ENCODE measurements around the gene PHACTR1. TPM values are rescaled to one million over a fixed set of nuclear protein-coding genes. Genes with fewer than 3 reads are reported as not detected.

Gene PHACTR1
- total RNA-seq, 1 donor from 2014 or later = 4.3 TPM

DNA sequence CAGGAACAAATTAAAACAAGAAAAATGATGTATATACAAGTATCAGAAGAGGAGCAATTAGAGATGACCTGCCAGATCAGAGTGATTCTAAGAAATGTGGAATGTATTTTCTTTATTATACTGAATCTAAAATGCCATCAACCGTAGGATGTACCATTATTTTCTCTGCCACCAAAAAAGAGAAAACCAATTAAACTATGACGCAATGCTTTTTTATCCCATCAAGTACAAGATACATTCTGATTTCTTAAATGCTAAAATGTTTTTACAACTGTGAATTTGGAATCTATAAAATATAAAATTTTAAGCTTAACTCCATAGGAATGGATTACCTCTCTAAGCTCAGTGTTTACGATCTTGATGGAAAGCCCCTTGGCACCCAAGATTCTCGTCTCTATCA, 85.9 kb downstream of the PHACTR1 start:
- intact Hi-C loops (cut with micrococcal nuclease) = no loop called here

DNA sequence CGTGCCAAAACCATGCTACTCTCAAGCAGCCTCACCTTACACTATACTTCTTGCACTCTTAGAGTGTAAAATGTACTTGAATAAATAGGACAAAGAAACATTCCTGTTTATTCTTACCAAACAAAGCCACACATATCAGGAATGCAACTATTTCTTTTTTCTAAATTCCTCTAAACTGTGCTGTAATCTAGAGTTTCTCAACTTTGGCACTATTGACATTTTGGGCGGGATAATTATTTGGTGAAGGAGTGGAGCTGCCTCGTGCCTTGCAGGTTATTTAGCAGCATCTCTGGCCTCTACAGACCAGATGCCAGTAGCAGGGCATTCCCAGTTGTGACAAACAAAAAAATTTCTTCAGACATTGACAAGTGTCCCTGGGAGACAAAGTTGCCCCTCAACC, 86.9 kb downstream of the PHACTR1 start:
- intact Hi-C loops (cut with micrococcal nuclease) = no loop called here

DNA sequence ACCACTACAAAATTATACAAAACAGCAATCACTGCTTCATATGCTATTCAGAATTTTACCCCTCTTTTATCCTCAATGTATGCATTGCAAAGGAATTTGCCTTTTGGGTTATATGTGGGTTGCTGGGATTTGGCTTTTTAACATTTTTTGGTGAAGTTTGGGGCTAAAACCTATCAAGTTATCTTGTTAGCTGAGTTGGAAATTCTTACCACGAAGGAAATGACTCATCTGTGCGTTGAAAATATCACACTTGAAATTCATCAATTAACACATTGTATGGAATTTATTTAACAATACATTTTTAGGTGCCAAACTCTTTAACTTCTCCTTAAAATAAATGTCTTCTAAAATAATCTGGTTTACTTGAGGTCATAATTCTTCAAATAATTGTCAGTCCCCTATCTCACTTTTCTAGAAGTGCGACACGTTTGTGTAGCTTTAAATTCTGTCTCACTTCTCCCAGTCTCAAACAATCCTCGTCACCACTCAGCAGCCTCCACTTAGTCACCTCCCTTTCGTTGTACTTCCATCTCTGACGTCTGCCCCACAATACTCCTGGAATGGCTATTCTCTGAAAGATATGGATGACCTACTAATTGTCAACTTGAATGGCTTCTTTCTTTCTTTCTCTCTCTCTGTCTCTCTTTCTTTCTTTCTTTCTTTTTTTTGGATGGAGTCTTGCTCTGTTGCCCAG, 88.5 kb downstream of the PHACTR1 start:
- intact Hi-C loops (cut with micrococcal nuclease) = no loop called here

DNA sequence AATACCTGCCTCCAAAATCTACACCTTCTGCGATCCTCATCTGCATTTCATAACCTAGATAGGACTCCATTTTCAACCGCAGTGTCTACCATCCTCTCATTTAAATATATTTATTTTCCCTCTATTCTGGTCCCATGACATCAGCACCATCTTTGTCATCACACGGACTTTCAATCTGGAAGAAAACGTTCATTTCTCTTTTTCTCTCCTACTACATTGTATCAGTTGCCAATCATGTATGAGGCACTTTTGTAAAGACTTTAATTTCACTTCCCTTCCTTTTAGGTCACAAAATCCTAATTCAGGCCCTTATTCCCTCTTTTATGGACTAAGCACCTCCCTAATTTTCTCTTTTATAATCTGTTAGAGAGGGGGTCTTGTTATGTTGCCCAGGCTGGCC, 89.6 kb downstream of the PHACTR1 start:
- intact Hi-C loops (cut with micrococcal nuclease) = no loop called here

DNA sequence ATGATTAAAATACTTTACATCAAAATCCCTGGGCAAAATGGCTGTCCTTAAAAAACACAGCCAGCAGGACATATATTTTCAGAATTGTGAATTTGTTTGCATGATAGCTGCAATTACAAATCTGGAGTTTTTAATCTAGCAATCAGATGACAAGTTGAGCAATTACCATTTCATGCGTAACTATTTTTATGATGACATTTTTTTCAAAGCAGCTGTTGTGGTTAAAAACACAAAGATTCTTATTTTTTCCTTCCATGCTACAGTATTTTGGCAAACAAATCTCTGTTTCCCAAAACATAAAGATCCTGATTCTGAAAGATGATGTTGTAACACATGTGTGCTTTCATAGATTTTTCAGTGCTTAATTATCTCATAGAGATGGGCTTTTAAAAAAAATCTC, 90.2 kb downstream of the PHACTR1 start:
- intact Hi-C loops (cut with micrococcal nuclease) = no loop called here

DNA sequence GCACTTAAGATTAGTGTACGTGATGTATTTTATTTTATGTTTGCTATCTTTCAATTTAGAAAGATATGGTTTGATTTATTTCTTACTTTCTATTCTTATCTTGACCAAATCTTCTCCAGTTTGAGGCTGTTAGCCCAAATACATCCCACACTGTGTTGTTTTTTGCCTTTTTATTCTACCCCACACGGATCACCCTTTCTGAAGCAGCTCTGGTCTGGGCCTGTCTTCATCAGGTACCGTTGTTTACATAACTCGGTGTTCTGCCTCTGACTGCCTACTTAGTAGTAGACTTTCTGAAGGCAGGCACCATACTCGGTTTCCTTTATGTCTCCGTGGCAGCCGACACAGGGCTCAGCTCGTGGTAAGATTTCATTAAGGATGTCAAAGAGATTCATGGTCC, 95.0 kb downstream of the PHACTR1 start:
- intact Hi-C loops (cut with micrococcal nuclease) = no loop called here

DNA sequence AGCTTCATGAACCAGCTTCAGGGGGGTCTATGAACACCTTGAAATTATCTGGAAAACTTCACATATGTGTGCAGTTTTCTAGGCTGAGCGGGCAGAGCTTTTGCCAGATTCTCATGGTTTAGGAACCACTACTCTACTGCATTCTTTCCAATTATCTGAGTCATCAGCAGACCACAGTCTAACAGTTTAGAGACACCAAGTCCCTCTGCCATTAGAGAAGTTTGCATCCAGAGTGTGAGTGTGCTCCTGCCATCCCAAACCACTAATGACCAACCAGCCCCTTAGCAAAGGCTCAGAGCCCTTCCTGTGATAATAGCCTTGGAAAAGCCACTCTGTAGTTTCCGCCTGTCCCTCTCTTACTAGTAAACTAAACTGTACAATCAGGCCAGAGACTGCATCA, 96.8 kb downstream of the PHACTR1 start:
- intact Hi-C loops (cut with micrococcal nuclease) = no loop called here

DNA sequence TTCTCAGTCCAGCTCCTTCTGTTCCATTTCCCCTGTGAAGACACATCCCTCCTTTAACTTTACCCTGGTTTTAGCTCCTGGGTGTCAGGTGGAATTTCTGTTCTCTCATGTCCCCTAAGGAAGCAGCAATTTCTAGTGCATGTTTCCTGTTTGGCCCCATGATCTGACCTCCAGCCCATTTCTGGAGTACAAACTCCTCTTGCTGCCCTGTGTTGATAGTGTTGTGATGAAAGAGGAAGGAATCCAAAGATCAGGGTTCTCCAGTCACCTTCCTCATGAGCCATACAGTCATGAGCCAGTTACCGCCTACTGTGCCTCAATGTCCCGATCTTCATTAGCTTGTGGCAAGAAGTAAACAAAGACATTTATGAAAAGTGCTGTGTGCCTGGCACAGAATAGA, 97.4 kb downstream of the PHACTR1 start:
- intact Hi-C loops (cut with micrococcal nuclease) = no loop called here

DNA sequence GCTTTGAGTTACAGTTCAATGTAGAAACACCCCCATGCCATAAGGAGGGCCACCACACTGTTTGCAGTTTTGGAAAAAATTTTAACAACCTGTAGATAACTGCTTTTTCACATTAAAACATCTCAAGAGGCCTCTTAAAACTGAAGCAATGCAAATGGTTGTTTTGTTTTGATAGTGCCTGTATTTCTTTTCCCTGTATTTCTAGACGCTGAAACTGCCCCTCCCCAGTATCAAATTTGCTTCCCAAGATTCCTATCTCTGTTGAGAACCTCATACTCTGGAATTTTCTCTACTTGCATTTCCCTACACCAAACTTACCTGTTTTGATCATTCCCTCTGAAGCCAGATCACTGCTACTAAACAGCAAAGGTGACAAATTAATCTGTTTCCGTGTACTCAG, 98.5 kb downstream of the PHACTR1 start:
- intact Hi-C loops (cut with micrococcal nuclease) = no loop called here

DNA sequence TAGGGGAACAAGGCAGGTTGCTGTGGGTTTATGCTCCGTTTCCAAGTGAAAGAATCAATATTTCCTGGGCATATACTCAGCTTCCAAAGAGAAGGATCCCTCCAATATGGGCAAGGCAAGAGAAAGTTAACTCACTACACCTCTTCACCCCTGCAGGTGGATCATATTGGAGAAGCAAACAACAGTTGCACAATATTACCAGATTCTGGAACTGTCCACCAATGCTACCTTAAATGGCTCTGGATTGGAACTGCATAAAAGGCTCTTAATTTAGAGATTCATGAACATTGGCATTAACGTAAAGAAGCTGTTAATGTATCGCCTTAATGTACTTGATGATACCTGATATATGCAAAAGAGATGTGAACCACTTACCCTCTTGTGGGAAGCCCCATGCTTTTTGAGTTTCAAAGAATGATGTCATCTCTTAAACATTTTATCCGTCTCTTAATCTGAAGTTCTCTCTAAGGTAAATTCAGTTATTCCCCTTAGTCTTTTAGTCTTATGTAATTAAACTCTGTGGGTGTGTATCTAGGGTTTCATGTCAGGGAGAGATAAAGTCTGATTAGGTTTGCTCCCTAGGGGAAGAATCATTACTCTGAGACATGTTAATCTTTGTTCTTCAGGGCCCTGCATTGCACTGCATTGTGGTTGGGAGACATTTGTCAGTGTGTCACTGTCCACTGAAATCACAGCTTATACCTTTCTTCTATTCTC, 99.5 kb downstream of the PHACTR1 start:
- intact Hi-C loops (cut with micrococcal nuclease) = no loop called here

DNA sequence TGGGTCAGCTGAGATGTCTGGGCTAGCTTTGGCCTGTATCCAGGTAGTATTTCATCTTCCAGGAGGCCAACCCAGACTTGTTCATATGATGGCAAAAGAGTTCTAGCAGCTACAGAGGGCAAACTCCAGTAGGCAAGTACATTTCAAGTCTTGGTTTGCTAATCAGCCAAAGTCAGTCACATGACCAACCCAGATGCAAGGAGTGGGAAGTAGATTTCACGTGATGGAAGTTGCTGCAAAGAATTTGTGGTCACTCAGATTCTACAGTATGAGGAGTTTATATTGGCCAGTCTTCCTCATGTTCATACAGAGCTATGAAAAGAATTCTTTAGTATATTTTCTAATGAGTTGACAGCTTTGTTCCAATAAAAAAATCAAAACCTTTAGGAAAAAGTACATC, 101.8 kb downstream of the PHACTR1 start:
- intact Hi-C loops (cut with micrococcal nuclease) = no loop called here

DNA sequence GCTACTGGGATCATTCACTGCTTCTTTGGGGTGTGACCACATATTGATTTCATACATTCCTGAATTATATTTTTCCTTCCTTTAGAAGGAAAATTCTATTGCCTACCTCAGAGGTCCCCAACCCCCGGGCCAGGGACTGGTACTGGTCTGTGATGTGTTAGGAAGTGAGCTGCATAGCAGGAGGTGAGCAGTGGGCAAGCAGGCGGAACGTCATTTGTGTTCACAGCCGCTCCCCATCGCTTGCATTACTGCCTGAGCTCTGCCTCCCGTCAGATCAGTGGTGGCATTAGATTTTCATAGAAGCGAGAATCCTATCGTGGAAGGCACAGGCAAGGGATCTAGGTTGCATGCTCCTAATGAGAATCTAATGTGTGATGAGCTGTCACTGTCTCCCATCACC, 107.3 kb downstream of the PHACTR1 start:
- intact Hi-C loops (cut with micrococcal nuclease) = no loop called here

DNA sequence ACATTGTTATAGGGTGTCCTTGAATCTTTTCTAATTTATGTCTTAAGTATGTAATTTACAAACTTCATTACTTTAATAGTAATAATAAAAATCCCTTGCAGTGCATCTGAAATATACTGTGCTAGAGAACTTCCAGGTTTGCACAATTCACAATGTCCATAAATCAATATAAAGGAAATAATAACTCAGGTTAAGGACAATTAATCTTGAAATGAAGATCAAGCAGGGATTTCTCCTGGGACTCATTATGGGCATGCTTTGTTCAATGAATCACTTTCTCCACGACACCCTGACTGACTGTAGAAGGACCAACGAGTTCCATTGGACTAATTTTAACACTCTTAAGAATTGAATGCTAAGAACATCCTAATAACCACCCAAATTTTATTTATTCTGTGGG, 110.0 kb downstream of the PHACTR1 start:
- intact Hi-C loops (cut with micrococcal nuclease) = no loop called here

DNA sequence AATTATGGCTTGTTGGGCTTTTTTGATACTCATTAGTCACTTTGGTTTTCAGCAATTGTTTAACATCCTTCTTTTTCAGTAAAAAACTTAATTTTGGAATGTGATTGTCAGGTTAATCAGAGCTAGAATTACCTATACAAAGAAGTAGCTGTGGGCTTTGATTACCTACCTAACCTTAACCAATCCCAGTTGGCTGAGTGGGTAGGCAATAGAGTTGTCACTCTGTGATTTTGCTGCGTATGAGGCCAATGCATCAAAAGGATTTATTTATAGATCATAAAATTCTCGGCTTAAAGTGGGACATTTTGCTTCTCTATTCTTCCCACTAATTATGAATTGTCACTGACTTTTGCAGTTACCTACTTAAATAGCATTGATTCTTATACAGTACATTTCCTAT, 111.4 kb downstream of the PHACTR1 start:
- intact Hi-C loops (cut with micrococcal nuclease) = no loop called here

DNA sequence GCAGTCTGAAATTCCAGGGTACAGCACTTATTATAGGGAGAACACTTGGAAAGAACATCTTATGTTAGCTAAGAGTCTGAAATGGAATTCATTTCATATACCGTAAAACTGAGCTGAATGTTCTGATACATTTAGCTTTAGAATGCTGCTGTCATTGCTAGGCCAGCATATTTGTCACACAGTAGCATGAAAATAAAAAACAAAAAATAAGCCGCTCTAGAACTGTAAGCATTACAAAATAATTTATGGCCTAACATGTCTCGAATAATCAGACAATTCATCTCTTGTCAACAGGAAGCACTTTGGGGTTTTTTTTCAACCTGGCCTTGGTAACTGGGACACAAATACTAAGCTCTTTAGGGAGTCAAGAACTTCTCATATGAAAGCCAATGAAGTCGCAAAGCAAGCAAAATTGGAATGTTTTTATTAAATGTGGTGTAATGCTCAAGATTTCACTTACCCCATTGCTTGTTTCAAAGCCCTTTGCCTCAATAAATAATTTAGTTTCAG, 115.7 kb downstream of the PHACTR1 start:
- intact Hi-C loops (cut with micrococcal nuclease) = no loop called here

DNA sequence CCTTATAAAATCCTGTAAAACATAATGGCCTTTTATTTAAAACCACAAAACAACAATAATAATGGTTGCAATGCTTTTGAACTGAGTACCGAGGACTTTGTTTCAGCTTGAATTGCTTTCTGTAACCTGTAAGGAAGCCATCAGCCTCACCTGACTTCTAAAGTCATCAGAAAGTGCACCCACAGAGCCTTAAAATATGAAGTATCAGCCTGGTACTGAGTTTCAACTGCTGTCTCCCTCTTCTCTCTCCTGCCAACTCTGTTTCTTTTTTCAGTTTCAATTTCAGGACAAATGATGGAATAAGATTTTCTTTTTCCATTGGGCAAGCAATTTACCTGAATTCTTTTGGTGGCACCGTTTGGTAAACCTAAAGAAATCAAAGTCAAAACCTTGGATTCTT, 119.4 kb downstream of the PHACTR1 start:
- intact Hi-C loops (cut with micrococcal nuclease) = no loop called here

DNA sequence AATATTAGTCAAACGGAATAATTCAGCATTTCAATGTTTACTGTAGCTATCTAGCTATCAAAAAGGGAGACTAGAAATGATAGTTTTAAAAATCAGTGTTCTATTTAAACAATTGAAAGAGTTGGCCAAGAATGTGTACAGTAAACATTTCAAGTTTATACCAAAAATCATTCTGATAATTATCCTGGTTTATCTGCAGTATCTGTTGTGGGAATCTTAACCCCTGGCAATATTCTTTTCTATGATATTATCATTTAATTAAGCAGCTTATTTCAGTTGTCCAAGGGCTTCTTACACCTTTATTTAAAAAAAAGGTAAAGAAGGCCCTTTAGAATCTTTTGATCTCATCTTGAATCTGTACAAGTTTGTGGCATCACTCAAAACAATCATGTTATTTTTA, 125.1 kb downstream of the PHACTR1 start:
- intact Hi-C loops (cut with micrococcal nuclease) = loop anchor here (5.0 kb wide), 1 partner anchor 1184 kb away; no protein-coding TSS in a partner anchor

DNA sequence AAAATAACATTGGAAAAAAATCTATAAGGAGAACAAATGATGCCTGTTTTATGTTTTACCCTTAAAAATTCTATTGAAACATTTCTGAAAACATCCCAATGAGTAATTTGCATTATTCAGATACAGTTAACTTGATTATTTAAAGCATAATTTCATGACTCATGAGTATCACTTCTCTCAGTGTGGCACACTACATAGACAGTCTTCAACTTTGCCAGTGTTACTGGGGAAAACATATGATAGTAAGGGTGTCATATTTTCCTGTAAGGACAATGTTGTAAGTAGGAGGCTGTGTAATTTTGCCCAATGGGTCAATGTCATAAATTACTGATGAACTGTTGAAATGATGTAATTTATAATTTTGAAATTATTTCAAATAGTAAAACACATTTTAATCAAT, 125.5 kb downstream of the PHACTR1 start:
- intact Hi-C loops (cut with micrococcal nuclease) = loop anchor here (5.0 kb wide), 1 partner anchor 1185 kb away; no protein-coding TSS in a partner anchor

DNA sequence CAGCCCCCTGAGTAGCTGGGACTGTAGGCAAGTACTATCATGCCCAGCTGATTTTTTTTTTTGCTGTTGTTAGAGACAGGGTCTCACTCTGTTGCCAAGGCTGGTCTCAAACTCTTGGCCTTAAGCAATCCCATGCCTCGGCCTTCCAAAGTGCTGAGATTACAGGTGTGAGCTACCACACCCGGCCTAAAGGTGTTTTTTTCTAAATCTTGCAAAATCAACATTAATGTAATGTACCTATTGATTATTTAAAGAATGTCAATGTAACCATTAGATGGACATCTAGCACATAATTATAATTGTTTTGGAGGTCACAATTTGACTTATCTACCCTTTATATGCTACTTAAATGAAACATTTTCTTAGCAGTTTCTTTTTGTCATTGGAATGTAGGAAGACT, 126.1 kb downstream of the PHACTR1 start:
- intact Hi-C loops (cut with micrococcal nuclease) = loop anchor here (5.0 kb wide), 1 partner anchor 1185 kb away; no protein-coding TSS in a partner anchor

DNA sequence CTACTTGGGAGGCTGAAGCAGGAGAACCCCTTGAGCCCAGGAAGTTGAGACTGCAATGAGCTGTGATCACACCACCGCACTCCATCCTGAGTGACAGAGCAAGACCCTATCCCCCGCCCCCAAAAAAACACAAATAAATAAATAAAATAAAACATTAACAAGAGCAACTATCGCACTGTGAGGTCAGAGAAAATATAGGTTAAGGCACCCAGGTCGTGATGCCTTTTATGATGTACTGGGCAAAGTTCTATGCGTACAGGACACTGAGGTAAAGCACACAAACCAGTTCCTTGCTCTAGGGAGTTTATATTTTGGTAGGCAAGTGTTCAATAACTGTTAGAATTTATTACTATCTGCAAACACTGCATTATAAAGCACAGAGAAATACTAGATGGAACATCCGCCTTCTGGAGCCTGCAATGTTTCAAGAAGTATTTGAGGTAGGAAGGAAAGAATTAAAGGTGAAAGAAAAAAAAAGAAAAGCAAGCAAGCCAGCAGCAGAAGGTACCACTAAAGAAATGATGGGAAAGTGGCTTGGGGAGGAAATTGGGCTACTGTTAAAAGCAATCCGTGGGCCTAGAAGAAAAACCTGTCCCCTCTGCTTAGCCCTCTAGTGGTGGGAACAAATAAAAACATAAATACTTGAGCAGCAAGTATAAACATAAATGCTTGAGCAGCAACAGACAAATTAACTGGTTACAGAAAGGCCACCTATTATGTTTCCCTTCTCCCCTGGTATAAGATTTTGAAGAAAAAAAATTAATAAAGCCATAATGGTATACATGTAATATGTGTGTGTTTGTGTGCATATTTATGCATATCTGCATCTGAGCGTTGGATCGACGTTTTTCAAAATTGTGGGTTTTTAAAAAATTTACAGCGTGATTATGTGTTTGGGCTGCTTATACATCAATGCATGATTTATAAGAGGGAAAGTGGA, 128.0 kb downstream of the PHACTR1 start:
- intact Hi-C loops (cut with micrococcal nuclease) = loop anchor here (1.0 to 5.0 kb wide), 2 partner anchors 1187 to 1259 kb away; no protein-coding TSS in a partner anchor

DNA sequence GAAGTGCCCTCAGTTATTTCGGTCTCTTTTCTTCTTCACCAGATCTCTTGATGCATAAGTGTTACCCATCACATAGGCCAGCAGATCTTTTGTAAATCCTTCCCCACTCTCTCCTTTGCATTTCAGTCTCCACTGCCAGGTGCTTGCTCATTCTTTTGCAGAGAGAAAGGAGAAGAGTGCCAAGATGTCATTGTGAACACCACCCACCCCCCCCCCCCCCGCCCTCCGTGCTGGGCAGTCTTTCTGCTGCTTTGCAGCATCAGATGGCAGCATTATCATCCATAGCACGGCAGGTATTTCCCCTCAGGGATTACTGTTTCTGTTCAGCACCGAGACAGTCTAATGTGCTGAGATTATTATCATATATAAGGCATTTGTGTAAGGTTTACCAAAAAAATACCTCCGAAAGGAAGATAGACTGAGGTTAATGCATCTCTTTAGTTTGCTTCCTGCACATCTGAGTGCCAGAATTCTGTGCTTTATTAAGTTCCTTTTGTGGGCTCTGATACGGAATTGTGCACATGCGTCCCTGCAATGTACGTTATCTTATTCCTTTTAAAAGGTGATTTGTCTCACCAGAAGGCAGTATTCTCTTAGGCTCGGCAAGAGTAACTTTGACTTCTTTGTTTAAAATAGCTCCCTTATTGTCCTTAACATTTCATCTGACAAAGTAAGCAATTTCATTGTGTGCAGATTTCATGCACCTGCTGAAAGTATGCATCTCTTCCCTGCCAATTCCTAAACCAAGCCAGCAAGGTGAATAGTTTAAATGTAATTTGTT, 128.8 kb downstream of the PHACTR1 start:
- intact Hi-C loops (cut with micrococcal nuclease) = no loop called here
